22Rv1 (cell line): ENCODE results near the gene SUSD6.

ENCODE experiments used
- CTCF ChIP-seq: fragments of 450-650 bp; IDR thresholded peaks from 2 replicates; pipeline ENCODE4 v1.5.1; 2017; ENCODE audit warnings: mild to moderate bottlenecking
- ZFX ChIP-seq: fragments of 450-650 bp; IDR thresholded peaks from 2 replicates; pipeline ENCODE4 v1.6.1; 2017; ENCODE audit warnings: antibody characterized with exemption, borderline replicate concordance

GRCh38 chr14:69694730-69695281 lies 83.4 kb downstream of the SUSD6 start:
- TF ChIP-seq CTCF (no peak), ZFX (no peak)
